NCI-H345 treated with DMSO at 0.1 percent for 48 hours (cell line): ENCODE data around the gene S100A16.
"Not testable (repeated sequence)": the region's sequence is repeated elsewhere in the genome, so short reads cannot be mapped to it uniquely, and the experiment has no call there.

Experiments used
- DNase-seq: peaks from one replicate; lab custom pipeline; 2025; ENCODE audit not compliant: unreplicated experiment; lab: John Stamatoyannopoulos, UW

S100A16 gene

DNA sequence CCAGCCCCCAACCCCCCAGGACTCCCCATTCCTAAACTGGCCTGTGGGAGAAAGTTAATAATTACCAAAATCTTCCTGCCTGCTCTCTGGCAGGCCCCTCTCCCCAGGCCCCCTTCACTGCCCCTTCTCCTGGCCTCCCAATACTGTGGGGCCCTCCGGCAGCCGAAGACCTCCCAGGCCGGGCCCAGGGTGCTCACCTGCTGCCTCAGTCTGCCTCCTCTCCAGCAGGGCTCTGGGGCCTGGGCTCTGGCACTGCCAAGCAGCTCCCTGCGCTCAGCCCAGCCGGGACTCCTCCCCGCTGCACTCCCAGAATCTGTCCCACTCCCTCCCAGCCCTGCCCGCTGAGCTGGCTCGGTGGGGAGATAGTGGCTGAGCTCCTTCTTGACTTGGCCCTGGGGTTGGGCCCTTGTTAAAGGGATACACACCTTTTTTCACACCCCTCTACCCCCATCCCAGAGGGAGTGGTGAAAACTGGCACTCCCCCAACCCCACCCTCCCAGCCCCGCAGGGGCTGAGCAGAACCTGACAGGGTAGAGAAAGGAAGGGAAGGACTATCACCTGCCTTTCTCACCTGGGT is at the start of gene S100A16:
Gene S100A16 (minus strand): TSS at position 383 of the 577 bp plus-strand sequence. CDS start 4,986 bp downstream, outside the sequence.
- DNase-seq, result no peak

GRCh38 chr1:153662269-153662668 is 49.3 kb upstream of the S100A16 start:
- DNase-seq, result no peak

DNA sequence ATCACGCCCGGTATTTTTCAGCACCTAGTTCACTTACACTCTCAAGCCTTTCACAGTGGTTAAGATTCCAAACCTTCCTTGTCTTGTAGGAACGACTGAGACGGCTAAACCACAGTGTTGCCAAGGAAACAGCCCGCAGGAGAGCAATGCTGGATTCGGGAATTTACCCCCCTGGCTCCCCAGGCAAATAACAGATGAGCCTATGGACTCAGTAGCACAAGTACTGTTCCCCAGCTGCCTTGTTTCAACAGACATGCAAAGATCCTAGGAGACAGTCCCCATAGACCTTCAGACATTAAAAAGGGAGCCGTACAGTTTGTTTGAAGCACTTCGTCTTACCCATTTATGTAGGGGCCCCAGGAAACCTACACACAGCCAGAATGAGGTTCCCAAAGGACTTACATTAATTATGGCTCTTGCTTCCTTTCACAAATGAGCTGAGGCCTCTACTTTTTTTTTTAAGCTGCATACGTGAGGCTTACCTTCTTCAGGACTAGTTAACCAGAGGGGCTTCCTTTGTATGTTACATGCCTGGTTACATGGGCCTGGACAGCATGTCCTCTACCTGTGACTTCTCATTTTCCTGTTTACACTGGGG is 48.3 kb upstream of the S100A16 start:
- no peak for DNase-seq

- DNase-seq, result no peak
These were observed 46.7 kb upstream of the S100A16 start for GRCh38 chr1:153659656-153660055.

DNA sequence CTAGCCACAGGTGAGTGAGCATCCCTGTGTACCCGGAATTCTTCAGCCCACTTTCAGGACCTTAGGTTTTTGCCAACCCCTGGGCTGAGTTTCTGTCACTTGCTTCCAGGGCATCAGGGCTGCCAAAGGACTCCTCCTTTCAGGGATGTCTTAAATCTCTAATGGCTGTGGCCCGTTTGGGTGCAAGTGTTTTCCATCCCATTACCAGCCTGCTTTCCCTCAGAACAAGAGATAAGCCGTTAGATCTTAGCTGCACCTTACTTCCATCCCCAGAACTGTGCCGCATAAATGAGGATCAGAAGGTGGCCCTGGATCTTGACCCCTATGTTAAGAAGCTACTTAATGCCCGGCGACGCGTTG is 46.2 kb upstream of the S100A16 start:
- no peak for DNase-seq

GRCh38 chr1:153658400-153659174 is 45.6 kb upstream of the S100A16 start, which contains the start of gene SNAPIN:
TSS of gene SNAPIN (plus strand) at chr1:153658703. CDS start at chr1:153658744, 41 bp downstream.
- DNase-seq, result peak; percentile 97

GRCh38 chr1:153655333-153655732 is 42.4 kb upstream of the S100A16 start:
- no peak for DNase-seq

DNA sequence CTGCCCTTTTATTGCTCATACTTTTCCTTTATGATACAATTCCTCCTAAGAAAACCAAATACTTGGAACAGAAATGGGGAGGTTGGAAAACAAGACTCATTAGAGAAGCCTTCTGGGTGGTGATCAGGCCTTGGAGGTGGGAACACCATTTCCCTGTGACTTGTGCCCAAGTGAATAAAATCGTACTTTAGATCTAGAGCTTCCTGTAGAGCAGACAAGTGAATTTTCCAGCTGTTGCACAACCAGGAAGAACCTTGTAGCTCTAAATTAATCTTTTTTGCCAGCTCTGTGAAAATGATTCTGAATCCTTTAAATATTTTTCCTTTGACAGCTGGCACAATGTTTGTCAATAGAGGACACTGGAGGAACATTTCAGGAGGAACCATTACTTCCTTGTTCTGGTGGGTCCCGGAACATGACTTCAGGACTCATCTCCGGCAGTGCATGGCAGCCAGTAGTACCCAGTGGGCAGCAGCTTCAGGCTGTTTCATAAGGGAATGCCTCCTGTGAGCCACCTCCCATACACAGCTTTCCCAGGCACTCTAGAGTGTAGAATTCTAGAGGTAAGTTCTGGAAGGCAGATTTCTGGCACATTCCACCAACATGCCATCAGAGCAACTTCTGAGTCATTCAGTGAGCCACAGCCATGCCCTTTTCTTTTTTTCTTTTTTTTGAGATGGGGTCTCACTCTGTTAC is 40.0 kb upstream of the S100A16 start:
- no peak for DNase-seq

DNA sequence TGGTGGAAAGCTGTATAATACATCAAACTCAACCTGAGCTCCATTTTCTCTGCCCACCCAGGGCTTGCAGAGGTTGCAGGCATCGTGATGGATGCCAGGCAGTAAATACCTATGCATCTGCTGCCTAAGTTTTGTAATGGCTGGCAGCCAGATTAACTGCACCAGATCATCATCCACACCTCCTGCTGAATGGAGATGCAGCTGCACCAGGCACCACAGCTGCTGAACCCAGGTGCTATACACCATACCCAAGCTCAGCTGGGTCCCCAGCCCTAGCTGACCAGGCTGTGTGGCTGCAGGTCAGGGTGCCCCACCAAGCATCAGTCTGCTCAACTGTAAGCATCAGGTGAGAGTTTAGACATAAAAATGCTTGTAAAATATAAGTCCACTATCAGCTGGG is 38.8 kb upstream of the S100A16 start:
- no peak for DNase-seq

DNA sequence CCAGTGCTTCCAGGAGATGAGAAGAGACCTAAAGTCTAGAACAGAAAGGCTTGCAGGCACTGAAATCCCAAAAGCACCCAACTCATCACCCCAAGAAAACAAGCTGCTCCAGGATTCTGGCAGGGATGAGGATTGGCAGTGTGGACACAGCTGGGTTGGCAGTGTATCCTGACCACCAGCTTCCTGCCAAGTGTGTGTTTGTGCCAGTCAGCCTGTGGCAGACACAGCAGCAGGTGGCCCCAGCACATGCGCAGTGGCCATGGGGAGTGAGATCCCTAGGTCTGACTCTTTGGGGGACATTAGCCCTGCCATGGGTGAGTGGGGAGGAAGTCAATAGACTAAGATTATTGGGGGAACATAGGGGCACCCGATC is 36.9 kb upstream of the S100A16 start:
- no peak for DNase-seq

DNA sequence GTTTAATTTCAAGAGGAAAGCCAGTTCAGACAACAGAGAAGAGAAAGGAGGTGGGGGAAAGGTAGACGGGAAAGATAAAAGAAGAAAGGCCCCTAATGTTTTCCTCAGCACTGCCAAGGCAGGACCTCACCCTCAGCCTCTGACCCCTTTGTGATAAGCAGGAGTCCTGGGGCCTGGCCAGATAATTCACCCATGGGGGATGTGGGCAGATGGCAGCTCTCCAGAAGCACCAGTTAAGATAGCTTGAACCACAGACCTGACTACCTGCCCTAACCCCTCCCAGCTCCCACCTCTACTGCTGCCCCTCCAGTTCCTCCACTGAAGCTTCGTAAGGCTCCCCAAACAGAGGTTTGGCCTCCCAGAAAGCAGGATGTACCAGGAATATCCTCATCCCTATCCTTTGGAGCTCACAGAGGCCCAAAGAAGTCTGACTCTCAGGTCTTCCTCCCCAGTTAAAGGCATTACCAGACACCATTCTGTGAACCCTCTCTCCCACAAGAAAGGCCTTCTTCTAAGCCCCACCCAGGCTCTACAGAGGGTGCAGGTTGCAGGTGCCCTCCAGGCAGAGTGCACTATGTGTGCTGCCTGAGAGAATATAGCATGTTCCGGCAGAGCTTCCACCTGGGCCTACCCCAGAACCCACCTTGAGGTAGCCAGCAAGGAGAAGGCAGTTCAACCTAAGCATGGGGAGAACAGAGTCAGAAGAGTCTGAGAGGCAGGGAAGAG is 36.4 kb upstream of the S100A16 start:
- DNase-seq, result no peak

GRCh38 chr1:153648000-153648643 is 35.2 kb upstream of the S100A16 start:
- no peak for DNase-seq

GRCh38 chr1:153647346-153647714 is 34.4 kb upstream of the S100A16 start:
- DNase-seq, result no peak

- DNase-seq, result no peak
These were observed 33.9 kb upstream of the S100A16 start for GRCh38 chr1:153646672-153647345.

GRCh38 chr1:153643816-153644215 is 30.9 kb upstream of the S100A16 start:
- DNase-seq, result no peak

DNA sequence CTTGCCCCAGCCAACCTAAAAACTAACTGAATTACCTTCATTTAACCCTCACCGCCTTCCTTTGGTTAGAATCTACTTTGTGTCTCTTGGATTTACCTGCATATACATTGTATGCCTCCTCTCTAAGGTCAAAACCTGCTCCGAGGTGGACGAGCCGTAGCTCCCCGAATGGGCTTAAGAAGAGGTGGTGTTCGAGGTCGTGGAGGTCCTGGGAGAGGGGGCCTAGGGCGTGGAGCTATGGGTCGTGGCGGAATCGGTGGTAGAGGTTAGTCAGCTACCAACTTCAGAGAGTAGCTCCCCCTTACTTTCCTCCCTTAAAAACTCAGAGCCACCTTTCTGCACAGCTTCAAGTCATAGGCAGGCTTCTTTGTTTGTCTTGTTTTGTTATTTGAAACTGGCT is 30.2 kb upstream of the S100A16 start:
- no peak for DNase-seq

GRCh38 chr1:153642161-153642560 is 29.2 kb upstream of the S100A16 start:
- DNase-seq, result no peak

- DNase-seq, result no peak
These were observed 27.9 kb upstream of the S100A16 start for GRCh38 chr1:153640861-153641260.

DNA sequence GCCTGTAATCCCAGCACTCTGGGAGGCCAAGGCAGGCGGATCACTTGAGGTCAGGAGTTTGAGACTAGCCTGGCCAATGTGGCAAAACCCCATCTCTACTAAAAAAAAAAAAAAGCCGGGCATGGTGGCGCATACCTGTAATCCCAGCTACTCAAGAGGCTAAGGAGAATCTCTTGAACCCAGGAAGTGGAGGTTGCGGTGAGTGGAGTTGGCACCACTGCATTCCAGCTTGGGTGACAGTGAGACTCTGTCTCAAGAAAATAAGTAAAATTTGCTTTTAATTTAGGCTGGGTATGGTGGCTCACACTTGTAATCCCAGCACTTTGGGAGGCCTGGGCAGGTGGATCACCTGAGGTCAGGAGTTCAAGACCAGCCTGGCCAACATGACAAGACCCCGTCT is 27.3 kb upstream of the S100A16 start:
- not testable (repeated sequence) for DNase-seq

GRCh38 chr1:153639280-153639679 is 26.3 kb upstream of the S100A16 start:
- no peak for DNase-seq
